Activated B cell treated with CpG ODN at 0.5 μM for 24 hours (primary cell): ENCODE results near the gene PARM1. TPM values are rescaled to one million over a fixed set of nuclear protein-coding genes. Genes with fewer than 3 reads are reported as not detected.

Experiments
- ATAC-seq: fragments of 200-7000 bp; cut with Tn5 transposase; one replicate; pipeline ENCODE4 v1.10.0; 2021; ENCODE audit warnings: low read depth, mild to moderate bottlenecking, moderate library complexity
- CTCF ChIA-PET: fragments of 350-600 bp; sonication (Branson Sonifier 250); formaldehyde crosslinking; loops from one replicate; lab custom pipeline; 2021; ENCODE audit warnings: antibody characterized with exemption; lab: Charles Lee
- POLR2A ChIA-PET: fragments of 350-600 bp; sonication (Branson Sonifier 250); formaldehyde crosslinking; loops from one replicate; lab custom pipeline; 2021; ENCODE audit warnings: antibody characterized with exemption; lab: Charles Lee
- DNase-seq: peaks from one replicate; pipeline ENCODE4 v3.0.0; 2022
- H3K27ac Mint-ChIP-seq: one replicate; pipeline ENCODE4 v1.8.0; 2020; ENCODE audit warnings: mixed read lengths
- H3K27me3 Mint-ChIP-seq: one replicate; pipeline ENCODE4 v1.8.0; 2021; ENCODE audit warnings: mixed read lengths
- H3K36me3 Mint-ChIP-seq: one replicate; pipeline ENCODE4 v1.8.0; 2021; ENCODE audit warnings: low read depth, mixed read lengths
- H3K4me1 Mint-ChIP-seq: one replicate; pipeline ENCODE4 v1.8.0; 2021; ENCODE audit warnings: mixed read lengths
- H3K4me3 Mint-ChIP-seq: one replicate; pipeline ENCODE4 v1.8.0; 2020; ENCODE audit warnings: mild to moderate bottlenecking, mixed read lengths
- H3K9me3 Mint-ChIP-seq: one replicate; pipeline ENCODE4 v1.8.0; 2020; ENCODE audit warnings: mixed read lengths
- CTCF ChIP-seq: fragments of 200-600 bp; IDR thresholded peaks from one replicate; pipeline ENCODE4 v1.8.0; 2022; ENCODE audit warnings: antibody characterized with exemption, mild to moderate bottlenecking
- intact Hi-C: fragments of 100-400 bp; cut with micrococcal nuclease; formaldehyde crosslinking; loops from one replicate; pipeline ENCODE4 v1.15.1; 2024
- total RNA-seq: library from RNA; stranded (reverse); gene quantifications from 2 replicates; pipeline ENCODE4 v1.2.3, GENCODE V29; 2022

PARM1 gene
- total RNA-seq, 1 donor from 2014 or later = 6.5 TPM

GRCh38 chr4:75037252-75037651 lies 104.3 kb downstream of the PARM1 start:
- Mint-ChIP-seq H3K27me3 (no peaks in the 10 kb centered on the region), H3K9me3 (no peaks in the 10 kb centered on the region), H3K27ac (no peak overlapping the region), H3K4me3 (peak overlapping the region; percentile 36), H3K4me1 (peaks cover 40% of the 10 kb centered on the region), H3K36me3 (peaks cover 16% of the 10 kb centered on the region)
- ATAC-seq (no peak), DNase-seq (no peak)
- no peak for TF ChIP-seq CTCF
- ChIA-PET CTCF (no interaction called here), POLR2A (no interaction called here)
- intact Hi-C loops = no loop called here

GRCh38 chr4:75038376-75038775 lies 105.5 kb downstream of the PARM1 start:
- TF ChIP-seq CTCF = no peak
- CTCF ChIA-PET = no interaction called here
- Mint-ChIP-seq H3K4me1 (peaks cover 40% of the 10 kb centered on the region), H3K9me3 (no peaks in the 10 kb centered on the region), H3K4me3 (no peak overlapping the region), H3K27me3 (no peaks in the 10 kb centered on the region), H3K27ac (no peak overlapping the region), H3K36me3 (peaks cover 14% of the 10 kb centered on the region)
- intact Hi-C loops = no loop called here
- POLR2A ChIA-PET = no interaction called here
- DNase-seq = no peak
- no peak for ATAC-seq

- intact Hi-C loops = no loop called here
- no peak overlapping the region for H3K4me3 Mint-ChIP-seq
- CTCF ChIA-PET = no interaction called here
- no peak for TF ChIP-seq CTCF
- POLR2A ChIA-PET = no interaction called here
- peaks cover 26% of the 10 kb centered on the region for H3K4me1 Mint-ChIP-seq
- H3K9me3 Mint-ChIP-seq = no peaks in the 10 kb centered on the region
- DNase-seq (no peak), ATAC-seq (no peak)
- H3K36me3 Mint-ChIP-seq = peaks cover 8% of the 10 kb centered on the region
- H3K27ac Mint-ChIP-seq = no peak overlapping the region
- no peaks in the 10 kb centered on the region for H3K27me3 Mint-ChIP-seq
Measured at GRCh38 chr4:75040703-75041102, 107.8 kb downstream of the PARM1 start.

GRCh38 chr4:75042601-75043208 lies 109.8 kb downstream of the PARM1 start:
- CTCF ChIA-PET = no interaction called here
- no peaks in the 10 kb centered on the region for H3K9me3 Mint-ChIP-seq
- ATAC-seq (no peak), DNase-seq (no peak)
- H3K4me1 Mint-ChIP-seq = peaks cover 21% of the 10 kb centered on the region
- no peak overlapping the region for H3K4me3 Mint-ChIP-seq
- POLR2A ChIA-PET = interaction anchor here (0.7 kb wide), 1 partner anchor 10 kb away, joined by 3 read pairs; no protein-coding TSS in a partner anchor
- H3K27me3 Mint-ChIP-seq = no peaks in the 10 kb centered on the region
- H3K36me3 Mint-ChIP-seq = peaks cover 7% of the 10 kb centered on the region
- H3K27ac Mint-ChIP-seq = no peak overlapping the region
- TF ChIP-seq CTCF = no peak
- intact Hi-C loops = no loop called here

GRCh38 chr4:75046226-75046625 lies 113.3 kb downstream of the PARM1 start:
- no peak for DNase-seq
- ChIA-PET CTCF (interaction anchor here (0.5 kb wide), 1 partner anchor 457 kb away, joined by 3 read pairs; no protein-coding TSS in a partner anchor), POLR2A (interaction anchor here (1.0 kb wide), 1 partner anchor 10 kb away, joined by 3 read pairs; no protein-coding TSS in a partner anchor)
- peak overlapping the region; percentile 20 for H3K4me3 Mint-ChIP-seq
- H3K4me1 Mint-ChIP-seq = peaks cover 14% of the 10 kb centered on the region
- no peak for TF ChIP-seq CTCF
- H3K27me3 Mint-ChIP-seq = no peaks in the 10 kb centered on the region
- H3K27ac Mint-ChIP-seq = no peak overlapping the region
- intact Hi-C loops = no loop called here
- H3K9me3 Mint-ChIP-seq = no peaks in the 10 kb centered on the region
- no peak for ATAC-seq
- peaks cover 15% of the 10 kb centered on the region for H3K36me3 Mint-ChIP-seq
